ENCODE data around the gene RAPGEF2.
"Not testable (repeated sequence)": the region's sequence is repeated elsewhere in the genome, so short reads cannot be mapped to it uniquely, and the experiment has no call there.

The RAPGEF2 gene

DNA sequence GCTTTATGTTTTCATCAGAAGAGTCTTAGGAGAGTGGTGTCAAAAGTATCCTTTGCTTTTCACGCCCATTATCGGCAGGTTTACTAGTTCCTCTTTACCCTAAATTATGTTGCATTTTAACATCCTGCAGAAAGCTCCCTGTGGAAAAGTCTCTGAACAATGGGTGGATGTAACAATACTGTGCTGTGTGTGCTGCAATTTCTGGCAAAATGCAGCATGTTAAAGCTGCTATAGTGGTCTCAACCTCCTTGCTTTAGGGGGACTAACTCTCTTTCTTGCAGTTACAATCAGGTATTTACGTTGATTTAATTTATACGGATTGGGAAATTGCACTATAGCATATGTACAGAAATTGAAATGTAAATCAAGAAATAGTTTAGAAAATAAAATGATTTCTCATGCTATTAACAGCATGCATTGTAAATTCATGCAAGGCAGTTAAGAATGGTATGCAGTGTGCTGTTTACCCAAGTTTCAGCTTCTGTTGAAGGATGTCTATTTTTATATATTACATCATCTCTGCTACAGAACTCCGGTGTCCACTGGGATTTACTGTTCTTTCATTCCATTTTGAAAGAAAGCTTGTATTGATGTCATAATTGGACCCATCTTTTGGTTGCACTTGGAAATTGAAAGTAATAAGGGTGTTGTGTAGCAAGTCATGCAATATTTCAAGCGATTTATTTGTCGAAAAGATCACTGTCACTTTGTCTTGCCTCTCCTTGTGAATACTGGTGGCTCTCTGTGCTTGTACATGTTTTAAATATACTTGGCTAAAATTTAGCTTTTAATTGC lies 145.7 kb downstream of the RAPGEF2 start:
- peak; percentile 24 for DNase-seq

DNA sequence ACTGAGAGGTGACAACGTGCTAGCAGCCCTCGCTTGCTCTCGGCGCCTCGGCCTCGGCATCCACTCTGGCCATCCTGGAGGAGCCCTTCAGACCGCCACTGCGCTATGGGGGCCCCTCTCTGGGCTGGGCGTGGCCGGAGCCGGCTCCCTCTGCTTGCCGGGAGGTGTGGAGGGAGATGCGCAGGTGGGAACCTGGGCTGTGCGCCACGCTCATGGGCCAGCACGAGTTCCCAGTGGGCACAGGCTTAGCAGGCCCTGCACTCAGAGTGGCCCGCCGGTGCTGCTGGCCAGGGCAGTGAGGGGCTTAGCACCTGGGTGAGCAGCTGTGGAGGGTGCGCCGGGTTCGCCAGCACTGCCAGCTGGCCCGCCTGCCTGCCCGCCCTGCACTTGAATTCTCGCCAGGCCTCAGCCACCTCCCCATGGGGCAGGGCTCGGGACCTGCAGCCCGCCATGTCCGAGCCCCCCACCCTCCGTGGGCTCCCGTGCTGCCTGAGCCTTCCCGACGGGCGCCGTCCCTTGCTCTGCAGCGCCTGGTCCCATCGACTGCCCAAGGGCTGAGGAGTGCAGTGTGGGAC lies 148.0 kb downstream of the RAPGEF2 start:
- DNase-seq: no peak

DNA sequence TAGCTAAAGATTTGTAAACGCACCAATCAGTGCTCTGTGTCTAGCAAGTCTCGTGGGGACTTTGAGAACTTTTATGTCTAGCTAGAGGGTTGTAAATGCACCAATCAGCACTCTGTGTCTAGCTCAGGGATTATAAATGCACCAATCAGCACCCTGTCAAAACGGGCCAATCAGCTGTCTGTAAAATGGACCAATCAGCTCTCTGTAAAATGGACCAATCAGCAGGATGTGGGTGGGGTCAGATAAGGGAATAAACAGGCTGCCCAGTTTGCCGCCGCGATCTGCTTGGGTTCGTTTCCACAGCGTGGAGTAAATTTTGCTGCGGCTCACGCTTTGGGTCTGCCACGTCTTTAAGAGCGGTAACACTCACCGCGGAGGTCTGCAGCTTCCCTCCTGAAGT lies 148.7 kb downstream of the RAPGEF2 start:
- DNase-seq: not testable (repeated sequence)

DNA sequence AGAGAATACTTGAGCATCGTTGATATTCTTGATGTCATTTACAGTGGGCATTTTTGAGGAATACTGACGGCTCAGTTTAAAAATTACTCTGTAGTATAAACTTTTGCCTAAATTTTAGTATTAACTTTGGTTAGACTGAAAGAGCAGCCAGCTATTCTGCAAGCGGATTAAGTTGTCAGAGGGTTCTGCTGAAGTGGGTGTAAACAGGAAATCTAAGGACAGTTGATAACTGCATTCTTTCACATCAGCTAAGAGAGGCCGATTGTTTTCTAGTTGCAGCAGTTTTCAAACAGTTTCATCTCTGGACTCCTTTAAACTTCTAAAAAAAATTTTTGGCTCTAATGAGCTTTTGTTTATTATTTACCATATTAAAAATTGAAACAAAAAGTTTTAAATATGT lies 149.6 kb downstream of the RAPGEF2 start:
- no peak for DNase-seq

DNA sequence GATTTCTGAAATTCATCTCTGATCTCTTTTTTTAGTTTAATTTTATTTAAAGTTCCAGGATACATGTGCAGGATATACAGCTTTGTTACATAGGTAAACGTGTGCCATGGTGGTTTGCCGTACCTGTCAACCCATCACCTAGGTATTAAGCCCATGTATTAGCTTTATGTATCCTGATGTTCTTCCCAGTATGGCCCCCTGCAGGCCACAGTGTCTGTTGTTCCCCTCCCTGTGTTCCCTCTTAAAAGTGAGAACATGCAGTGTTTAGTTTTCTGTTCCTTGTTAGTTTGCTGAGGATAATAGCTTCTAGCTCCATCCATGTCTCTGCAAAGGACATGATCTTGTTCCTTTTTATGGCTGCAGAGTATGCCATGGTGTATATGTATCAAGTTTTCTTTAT lies 153.2 kb downstream of the RAPGEF2 start:
- DNase-seq: no peak

DNA sequence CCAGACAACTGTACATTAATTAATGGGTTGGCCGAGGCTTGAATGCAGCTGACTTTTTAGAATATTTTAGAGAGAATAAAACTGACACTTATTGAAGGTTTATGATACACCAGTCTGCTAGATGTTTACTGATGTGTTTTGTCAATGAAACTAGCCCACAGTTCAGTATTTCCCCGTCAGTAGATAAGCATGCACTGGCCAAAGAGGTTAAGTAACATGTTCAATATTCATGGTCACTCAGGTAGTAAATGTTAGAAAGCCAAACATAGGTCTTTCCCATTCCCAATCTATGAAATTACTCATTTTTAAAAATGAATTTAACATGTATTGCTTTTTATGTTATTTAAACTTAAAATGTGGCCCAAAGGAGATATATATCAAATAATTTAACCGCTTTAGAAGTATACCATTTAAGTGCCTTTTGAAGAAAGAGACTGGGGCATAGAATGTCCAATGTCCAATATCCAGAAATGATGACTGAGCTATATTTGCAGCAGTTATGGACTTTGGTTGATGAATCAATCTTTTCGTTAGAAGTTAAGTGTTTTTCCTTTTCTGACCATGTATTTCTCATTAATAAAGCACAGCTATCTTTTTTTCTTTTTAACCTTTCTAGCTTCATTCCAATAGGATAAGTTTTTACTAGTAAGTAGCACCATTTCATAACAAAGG lies 156.1 kb downstream of the RAPGEF2 start:
- no peak for DNase-seq

DNA sequence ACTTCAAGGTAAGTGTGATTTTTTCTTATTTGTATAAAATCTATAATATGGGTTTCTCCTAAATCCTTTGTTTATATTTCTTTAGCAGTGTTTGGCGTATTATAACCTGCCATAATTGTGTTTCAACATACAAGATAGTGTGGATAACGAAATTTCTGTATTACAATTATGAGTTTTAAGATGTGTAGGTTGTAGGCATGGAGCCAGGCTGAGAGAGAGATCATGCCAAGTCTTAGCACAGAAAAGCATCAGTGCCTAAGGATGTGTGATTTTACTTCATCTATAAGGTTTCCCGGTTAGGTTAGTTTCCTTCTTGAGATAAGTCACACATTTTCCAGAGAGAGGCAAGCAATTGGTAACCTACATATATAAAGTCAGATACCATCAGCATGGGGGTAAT lies 161.2 kb downstream of the RAPGEF2 start:
- DNase-seq: no peak

DNA sequence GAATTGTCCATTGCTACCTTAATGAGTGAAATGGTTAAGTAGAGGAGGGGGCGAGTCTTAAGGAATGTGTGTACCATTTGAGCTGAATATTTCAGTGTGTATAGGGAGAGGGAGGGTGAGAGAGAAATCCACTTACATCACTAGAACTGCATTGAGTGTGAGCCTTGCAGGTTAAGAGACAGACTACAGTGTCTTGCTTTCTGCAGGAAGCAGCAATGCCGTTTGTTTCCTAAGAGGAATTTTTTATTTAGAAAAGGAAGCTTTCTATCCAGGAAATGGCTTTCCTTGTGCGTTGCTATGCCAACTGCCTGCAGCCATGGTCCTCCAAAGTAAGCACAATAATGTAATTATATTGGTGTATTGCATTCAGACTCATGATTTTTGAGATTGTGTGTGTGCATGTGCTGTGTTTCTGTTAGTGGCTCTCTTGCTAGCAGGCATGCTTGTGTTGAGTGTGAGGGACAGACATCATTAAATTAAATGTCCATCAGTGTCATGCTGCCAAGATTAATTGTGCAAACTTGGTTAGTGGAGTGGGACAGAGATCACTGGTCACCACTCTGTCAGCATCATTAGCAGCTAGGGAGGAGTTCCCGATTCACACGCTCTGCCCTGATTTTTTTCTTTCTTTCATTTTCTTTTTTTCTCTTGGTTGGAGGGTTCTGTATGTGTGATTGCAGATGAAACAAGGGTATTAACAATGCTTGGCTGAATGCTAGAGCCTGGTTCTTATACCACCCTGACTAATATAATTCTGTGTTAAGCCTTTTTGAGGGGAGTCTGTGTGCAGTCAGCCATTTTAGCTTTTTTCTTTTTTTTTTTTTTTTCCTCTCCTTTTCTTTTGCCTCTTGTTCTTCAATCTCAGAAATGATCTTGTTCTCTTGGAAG lies 164.3 kb downstream of the RAPGEF2 start:
- DNase-seq: no peak

DNA sequence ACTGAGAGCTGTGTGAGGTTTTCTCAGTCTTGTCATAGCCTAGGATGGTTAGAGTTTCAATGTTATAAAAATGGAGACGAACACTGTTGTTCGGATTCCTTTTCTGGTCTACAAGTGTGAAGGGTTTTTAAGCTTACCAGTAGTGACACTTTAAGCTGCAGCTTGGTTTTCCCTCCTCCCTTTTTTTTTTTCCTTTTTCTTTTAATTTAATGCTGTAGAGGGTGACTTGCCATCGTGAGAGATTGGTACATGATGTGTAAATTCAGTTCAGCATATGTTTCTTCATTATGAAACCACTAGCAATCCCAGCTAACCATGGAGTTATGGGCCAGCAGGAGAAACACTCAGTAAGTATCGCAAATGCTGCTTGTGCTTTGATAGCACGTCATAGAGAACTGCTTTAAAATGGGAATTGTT lies 165.0 kb downstream of the RAPGEF2 start:
- no peak for DNase-seq

DNA sequence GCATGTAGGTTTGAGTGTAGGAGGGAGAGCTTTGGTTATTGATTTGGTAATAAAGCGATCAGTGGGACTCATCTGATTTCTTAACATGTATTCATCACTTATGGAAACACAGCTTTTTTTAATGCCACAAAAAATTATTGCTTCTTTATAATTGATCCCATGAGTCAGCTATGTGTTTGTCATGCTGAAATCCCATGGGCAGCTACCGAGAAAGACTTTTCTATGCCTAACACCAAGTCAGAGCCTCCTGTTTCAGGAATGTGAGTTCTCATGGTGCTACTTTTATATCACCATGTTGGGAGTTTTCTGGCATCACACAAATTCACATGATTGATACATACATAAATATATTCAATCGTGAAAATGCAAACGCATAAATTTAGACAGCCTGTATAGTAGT lies 165.7 kb downstream of the RAPGEF2 start:
- DNase-seq: no peak

DNA sequence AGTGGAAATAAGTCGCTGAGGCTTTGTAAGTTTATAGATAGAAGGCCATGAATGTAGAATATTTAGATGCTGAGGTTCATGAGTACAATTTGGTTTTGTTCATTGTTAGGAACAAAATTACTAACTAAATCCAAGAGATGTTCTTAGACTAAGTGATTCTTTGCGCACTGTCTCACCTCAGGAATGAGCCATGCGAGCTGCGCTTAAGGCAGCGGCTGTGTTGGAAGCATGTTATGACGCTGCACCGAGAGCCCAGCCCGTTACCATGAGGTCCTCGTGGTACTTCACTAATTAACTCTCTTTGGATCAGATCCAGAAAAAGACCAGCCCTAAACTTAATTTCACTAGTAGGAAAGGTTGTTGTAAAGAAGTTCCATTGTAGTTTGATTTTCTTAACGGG lies 166.2 kb downstream of the RAPGEF2 start:
- no peak for DNase-seq

DNA sequence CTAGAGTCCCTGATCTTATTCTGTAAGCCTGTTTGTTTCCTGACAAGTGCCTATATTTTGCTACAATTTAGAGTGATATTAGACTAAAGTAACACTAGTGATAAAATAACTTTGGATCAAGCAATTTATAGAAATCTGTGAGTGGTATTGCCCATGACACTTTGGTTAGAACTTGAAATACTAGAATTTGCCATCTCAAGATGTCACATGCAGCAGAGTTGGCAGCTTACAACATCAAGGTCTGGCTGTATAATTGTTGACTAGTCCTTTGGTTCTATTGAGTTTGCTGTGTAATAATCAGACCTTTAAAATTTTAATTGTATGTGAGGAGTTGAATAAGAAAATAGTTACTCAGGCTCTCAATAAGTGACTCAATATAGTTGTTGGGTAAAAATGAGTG lies 167.1 kb downstream of the RAPGEF2 start:
- no peak for DNase-seq

DNA sequence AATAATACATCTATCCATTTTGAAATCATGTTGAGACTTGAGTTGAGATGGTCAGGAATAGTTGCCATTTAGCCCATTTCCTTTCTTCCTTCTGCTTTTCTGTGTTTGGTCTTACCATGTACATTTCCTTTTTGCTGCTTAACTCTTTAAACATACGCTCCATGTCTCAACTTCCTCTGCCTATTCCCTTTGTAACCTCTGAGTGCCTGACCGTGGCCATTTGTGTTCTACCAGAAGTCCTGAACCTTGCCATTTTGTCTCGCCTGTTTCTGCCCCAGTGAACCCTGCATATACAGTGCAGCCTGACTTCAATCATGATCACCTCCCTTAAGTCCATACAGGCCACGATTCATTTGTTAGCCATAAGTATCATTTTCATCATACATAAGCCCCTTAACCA lies 169.0 kb downstream of the RAPGEF2 start:
- no peak for DNase-seq

DNA sequence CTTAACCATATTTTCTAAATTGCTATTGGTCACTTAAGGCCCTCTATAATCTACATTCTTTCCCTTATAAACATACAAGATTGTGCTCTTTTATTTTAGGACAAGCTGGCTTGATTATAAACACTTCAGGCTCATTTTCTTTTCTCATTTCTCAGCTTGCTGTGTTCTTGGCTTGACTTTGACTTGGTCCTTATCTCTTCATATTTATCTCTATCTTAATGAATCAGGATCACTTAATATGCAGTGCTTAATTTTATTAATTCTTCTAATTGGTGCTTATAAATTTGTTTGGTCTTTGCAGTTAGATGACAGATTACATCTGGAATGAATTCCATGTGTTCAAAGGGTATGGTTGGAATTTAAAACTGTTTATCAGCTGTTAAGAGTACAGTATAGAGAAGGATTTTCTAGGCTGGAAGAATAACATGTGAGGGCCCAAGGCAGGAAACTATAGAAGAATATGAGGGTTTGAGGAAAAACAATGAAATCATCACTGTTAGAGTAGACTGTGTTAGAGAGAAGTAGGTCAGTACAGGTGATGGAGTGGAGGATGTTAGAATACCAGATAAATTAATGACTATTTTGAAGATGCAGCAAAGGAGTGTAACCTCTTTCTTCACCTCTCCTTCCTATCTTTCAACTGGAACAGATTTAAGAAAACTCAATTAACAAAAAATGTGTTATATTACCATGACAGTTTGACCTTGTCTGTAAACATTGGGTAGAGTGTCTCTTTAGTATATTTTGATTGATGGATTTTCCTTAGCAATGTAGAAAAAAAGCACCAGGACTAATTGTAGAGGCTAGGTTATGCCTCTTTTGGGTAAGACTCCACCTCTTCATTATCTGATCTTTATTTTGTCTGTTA lies 169.6 kb downstream of the RAPGEF2 start:
- no peak for DNase-seq

DNA sequence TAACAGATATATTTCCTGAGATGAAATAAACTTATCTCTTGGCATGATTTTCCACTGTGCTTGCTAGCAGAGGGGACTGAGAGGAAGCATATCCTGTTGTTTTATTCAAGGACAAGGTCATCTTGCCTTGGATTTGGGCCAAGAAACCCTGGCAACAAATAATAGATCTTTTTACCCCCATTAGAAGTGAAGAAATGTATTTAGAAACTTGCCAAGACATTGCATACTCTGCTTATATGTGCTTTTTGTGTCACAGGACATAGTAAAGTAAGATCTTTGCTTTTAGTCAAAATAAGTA lies 170.2 kb downstream of the RAPGEF2 start:
- DNase-seq: no peak

DNA sequence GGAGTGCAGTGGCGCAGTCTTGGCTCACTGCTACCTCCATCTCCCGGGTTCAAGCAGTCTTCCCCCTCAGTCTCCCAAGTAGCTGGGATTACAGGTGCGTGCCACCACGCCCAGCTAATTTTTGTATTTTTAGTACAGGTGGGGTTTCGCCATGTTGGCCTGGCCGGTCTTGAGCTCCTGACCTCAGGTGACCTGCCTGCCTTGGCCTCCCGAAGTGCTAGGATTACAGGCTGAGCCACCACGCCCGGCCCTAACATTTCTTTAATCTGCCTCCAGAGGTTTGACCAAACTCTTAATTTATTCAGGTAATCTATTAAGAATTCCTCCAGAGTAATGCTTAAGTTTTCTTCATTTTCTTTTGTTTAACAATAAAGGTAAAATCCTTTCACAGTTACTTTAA lies 171.0 kb downstream of the RAPGEF2 start:
- no peak for DNase-seq

DNA sequence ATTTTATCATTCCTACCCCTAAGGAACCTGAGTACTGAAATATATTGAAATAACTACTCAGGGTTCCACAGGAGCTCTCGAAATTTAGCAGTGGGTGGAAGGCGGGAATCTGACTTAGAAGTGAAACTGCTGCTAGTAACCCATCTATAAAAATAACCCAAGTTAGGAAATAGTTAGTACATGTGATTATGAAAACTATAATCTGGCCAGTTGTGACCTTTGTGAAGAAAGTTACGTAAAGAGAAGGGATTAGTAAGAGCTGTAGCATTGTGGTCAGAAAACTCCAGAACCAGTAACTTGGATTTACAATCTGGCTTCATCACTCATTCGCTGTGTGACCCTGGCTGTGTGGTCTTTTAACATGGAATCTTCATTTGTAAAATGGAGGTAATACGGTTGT lies 175.5 kb downstream of the RAPGEF2 start:
- DNase-seq: no peak

DNA sequence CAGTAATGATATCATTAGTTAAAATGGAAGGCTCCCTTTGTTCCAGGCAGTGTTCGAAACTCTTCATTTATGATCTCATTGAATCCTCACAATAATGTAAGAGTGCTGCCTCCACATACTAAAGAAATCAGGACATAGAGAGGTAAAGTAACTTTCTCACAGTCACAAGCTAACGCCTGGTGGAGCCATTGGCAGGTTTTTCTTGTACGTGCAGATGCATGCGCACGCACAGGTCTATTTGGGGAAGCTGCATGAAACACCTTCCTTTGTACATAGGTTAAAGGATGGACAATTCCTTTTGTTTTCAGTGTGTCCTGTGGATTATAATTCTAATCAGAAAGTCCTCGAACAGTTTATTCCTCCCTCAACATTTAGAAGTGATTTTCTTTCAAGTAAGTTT lies 176.2 kb downstream of the RAPGEF2 start:
- no peak for DNase-seq

DNA sequence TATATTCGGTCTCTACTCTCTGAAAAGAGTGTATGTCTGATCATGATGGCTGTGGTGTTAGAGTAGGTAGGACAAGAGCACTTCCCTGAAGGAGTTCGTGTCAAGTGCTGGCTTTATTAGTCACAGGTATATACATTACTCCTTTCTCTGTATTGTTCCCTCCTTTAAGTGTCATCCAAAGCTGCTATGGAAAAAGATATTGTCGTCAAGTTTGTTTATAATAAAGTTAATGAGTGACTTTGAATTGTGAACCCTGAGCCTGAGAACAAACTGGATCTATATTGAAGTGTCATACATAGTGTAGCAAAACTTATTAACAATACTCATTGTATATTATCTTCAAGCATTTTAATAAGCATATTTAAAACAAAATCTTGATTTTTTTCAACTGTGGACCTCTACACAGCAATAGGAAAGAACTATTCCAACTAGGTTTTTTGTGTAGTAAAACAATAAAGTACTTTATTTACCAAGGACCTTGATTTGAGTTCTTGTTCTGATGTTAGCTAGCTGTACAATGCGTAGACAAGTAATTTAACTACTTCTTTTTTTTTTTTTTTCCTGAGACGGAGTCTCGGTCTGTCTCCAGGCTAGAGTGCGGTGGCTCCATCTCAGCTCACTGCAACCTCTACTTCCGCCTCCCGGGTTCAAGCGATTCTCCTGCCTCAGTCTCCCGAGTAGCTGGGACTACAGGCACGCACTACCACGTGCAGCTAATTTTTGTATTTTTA lies 177.7 kb downstream of the RAPGEF2 start:
- no peak for DNase-seq

DNA sequence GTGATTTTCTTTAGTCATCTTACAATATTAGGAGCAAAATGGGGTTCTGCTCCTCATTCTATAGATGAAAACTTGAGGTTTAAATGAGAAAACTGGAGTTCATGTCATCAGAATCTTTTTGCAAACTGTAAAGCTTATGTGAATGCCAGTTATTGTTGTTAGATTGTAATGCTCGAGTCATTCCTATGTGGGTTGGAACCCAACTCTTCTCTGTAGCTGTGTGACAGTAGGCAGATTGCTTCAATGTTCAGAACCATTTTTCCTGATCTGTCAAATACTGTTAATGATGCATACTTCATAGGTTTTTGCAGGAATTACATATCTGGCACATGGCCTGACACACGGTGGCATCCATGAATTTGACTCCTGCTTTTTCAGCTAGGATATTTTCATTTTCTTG lies 178.9 kb downstream of the RAPGEF2 start:
- no peak for DNase-seq

DNA sequence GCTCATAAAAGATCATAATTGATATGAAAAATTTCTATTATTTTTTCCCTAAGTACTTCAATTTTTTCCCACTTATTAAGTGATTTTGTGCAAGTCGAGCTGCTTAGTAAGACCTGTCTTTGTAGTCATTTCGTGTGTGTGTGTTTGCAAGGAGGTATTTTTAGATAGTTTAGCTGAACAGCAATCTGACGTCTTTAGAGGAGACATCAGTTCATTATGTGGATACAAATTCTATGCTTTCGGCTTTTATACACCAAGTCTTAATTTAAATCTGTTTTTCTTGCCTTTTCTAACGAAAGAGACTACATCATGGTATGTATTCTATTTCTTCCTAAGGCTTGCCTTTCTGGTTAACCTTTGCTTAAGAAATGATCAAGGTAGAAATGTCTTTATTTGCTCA lies 179.4 kb downstream of the RAPGEF2 start:
- no peak for DNase-seq

DNA sequence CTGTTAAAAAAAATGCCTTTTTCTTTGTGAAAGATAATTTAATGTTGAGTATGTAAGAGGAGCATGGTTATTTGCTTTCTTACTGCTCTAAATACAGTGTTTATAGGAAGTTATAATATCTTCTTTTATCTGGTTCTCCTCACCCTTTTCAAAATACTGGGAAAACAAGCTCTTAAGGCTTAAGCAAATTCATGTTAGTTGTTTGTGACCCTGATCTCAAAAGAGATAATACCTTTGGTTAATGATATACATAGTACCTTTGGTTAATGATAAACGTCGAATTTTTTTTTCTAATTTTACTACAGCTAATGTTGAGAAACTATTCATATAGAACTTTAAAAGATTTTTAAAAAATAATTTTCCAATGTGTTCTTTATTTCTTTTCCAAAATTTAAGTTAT lies 180.1 kb downstream of the RAPGEF2 start:
- no peak for DNase-seq

Measured in NCI-H1694 treated with DMSO at 0.1 percent for 48 hours (cell line).